Neural cell (in vitro differentiated cells): ENCODE measurements around the gene GMPPA. TPM values are rescaled to one million over a fixed set of nuclear protein-coding genes. Genes with fewer than 3 reads are reported as not detected.

Experiments
- H2AFZ ChIP-seq: fragments of 200-600, 300-800 bp; sonication (generic), shearing (Covaris generic); 2 replicates; pipeline ENCODE4 v1.6.0; 2014; ENCODE audit warnings: low read depth, mild to moderate bottlenecking, antibody characterized with exemption, low read length, moderate library complexity
- H3F3A ChIP-seq: fragments of 200-600 bp; shearing (Covaris generic); 2 replicates; pipeline ENCODE4 v1.6.1; 2016; ENCODE audit warnings: mild to moderate bottlenecking, moderate library complexity, mixed read lengths, antibody characterized with exemption, low read length; ENCODE audit not compliant: insufficient read depth, poor library complexity, severe bottlenecking
- H3K27ac ChIP-seq: fragments of 200-600, 300-800 bp; sonication (generic), shearing (Covaris generic); 2 replicates; pipeline ENCODE4 v1.5.1; 2014; ENCODE audit warnings: mild to moderate bottlenecking, low read length, moderate library complexity
- H3K27me3 ChIP-seq: fragments of 300-800, 200-600 bp; sonication (generic), shearing (Covaris generic); 2 replicates; pipeline ENCODE4 v1.6.0; 2014; ENCODE audit warnings: mild to moderate bottlenecking, low read depth, low read length, moderate library complexity; ENCODE audit not compliant: insufficient read depth
- H3K36me3 ChIP-seq: fragments of 300-800, 200-600 bp; sonication (generic), shearing (Covaris generic); 2 replicates; pipeline ENCODE4 v1.5.1; 2014; ENCODE audit warnings: mild to moderate bottlenecking, antibody characterized with exemption, low read length, moderate library complexity; ENCODE audit not compliant: insufficient read depth
- H3K4me2 ChIP-seq: fragments of 300-800, 200-600 bp; sonication (generic), shearing (Covaris generic); 2 replicates; pipeline ENCODE4 v1.6.0; 2014; ENCODE audit warnings: mild to moderate bottlenecking, low read length
- H3K4me3 ChIP-seq: fragments of 300-800, 200-600 bp; sonication (generic), shearing (Covaris generic); 2 replicates; pipeline ENCODE4 v1.5.1; 2014; ENCODE audit warnings: mild to moderate bottlenecking, low read length, moderate library complexity
- H3K79me2 ChIP-seq: fragments of 200-600 bp; shearing (Covaris generic); replicated peaks from 2 replicates; pipeline ENCODE4 v1.6.0; 2014; ENCODE audit warnings: mild to moderate bottlenecking, low read length, moderate library complexity; ENCODE audit not compliant: insufficient read depth
- H3K9ac ChIP-seq: fragments of 300-800, 200-600 bp; sonication (generic), shearing (Covaris generic); 2 replicates; pipeline ENCODE4 v1.6.1; 2016; ENCODE audit warnings: mild to moderate bottlenecking, low read length, mixed read lengths
- H3K9me2 ChIP-seq: fragments of 200-600 bp; shearing (Covaris generic); 2 replicates; pipeline ENCODE4 v1.6.1; 2016; ENCODE audit warnings: mild to moderate bottlenecking, low read length, mixed read lengths; ENCODE audit not compliant: insufficient read depth
- H3K9me3 ChIP-seq: fragments of 200-600, 300-800 bp; sonication (generic), shearing (Covaris generic); 2 replicates; pipeline ENCODE4 v1.6.1; 2016; ENCODE audit warnings: mild to moderate bottlenecking, mixed run types, low read length, moderate library complexity, mixed read lengths
- H4K20me1 ChIP-seq: fragments of 200-600 bp; shearing (Covaris generic); 2 replicates; pipeline ENCODE4 v1.6.1; 2016; ENCODE audit warnings: mild to moderate bottlenecking, mixed run types; ENCODE audit not compliant: insufficient read depth
- CTCF ChIP-seq: fragments of 450-650 bp; IDR thresholded peaks from 2 replicates; pipeline ENCODE4 v1.5.1; 2014; ENCODE audit warnings: antibody characterized with exemption, mild to moderate bottlenecking, moderate library complexity; ENCODE audit not compliant: poor library complexity, severe bottlenecking
- EP300 ChIP-seq: fragments of 450-650 bp; conservative IDR thresholded peaks from 2 replicates; pipeline ENCODE4 v1.6.1; 2014; ENCODE audit warnings: antibody characterized with exemption, mild to moderate bottlenecking, moderate library complexity; ENCODE audit not compliant: poor library complexity, severe bottlenecking
- EZH2 ChIP-seq: fragments of 200-600, 300-800 bp; shearing (Covaris generic), sonication (generic); IDR thresholded peaks from 2 replicates; pipeline ENCODE4 v1.6.1; 2014; ENCODE audit warnings: antibody characterized with exemption, low read length, borderline replicate concordance, mild to moderate bottlenecking; ENCODE audit not compliant: insufficient read depth, poor library complexity, severe bottlenecking
- MXI1 ChIP-seq: fragments of 450-650 bp; conservative IDR thresholded peaks from 2 replicates; pipeline ENCODE4 v1.6.1; 2014; ENCODE audit warnings: antibody characterized with exemption, mild to moderate bottlenecking; ENCODE audit not compliant: poor library complexity, severe bottlenecking
- POLR2AphosphoS5 ChIP-seq: IDR thresholded peaks from 2 replicates; pipeline ENCODE4 v1.6.1; 2012
- RAD21 ChIP-seq: fragments of 450-650 bp; conservative IDR thresholded peaks from 2 replicates; pipeline ENCODE4 v1.6.1; 2014; ENCODE audit warnings: antibody characterized with exemption, mild to moderate bottlenecking, moderate library complexity
- REST ChIP-seq: IDR thresholded peaks from 2 replicates; pipeline ENCODE4 v1.6.1; 2012; ENCODE audit warnings: borderline replicate concordance
- SMC3 ChIP-seq: fragments of 450-650 bp; conservative IDR thresholded peaks from 2 replicates; pipeline ENCODE4 v1.6.1; 2014; ENCODE audit warnings: antibody characterized with exemption, mild to moderate bottlenecking, moderate library complexity; ENCODE audit not compliant: poor library complexity
- TAF1 ChIP-seq: IDR thresholded peaks from 2 replicates; pipeline ENCODE4 v1.6.1; 2012; ENCODE audit warnings: low read depth
- polyA plus RNA-seq: library from polyadenylated mRNA; depleted of rRNA; stranded (reverse); fragments of >200 nt; gene quantifications from 2 replicates; pipeline ENCODE4 v1.2.3, GENCODE V29; 2014

GMPPA gene
- polyA plus RNA-seq, 1 donor from 2014 or later: 20.4 TPM

GRCh38 chr2:219543596-219544358 lies 45.1 kb downstream of the GMPPA start, which contains the start of the genes CHPF and TMEM198:
Gene CHPF, minus strand, starts transcription at chr2:219543809. Its CDS starts 271 bp downstream, at chr2:219543538.
Gene TMEM198, plus strand, starts transcription at chr2:219544028. Its CDS starts 700 bp downstream, at chr2:219544728.
- Histone ChIP-seq H4K20me1 (peaks cover 2% of the 10 kb centered on the region), H3K9me3 (no peaks in the 10 kb centered on the region), H3K27ac (peak within 1 kb of the TSS; percentile 89), H3K27me3 (no peaks in the 10 kb centered on the region), H3K4me3 (peak within 1 kb of the TSS; percentile 90), H3K4me2 (peak within 1 kb of the TSS; percentile 90), H3K79me2 (peaks cover 17% of the 10 kb centered on the region), H3K9me2 (no peaks in the 10 kb centered on the region), H3K36me3 (peaks cover 5% of the 10 kb centered on the region), H2AFZ (peak within 1 kb of the TSS; percentile 73), H3F3A (no peaks in the 10 kb centered on the region), H3K9ac (peak within 1 kb of the TSS; percentile 97)
- TF ChIP-seq RAD21: no peak
- peak; percentile 73 for TF ChIP-seq TAF1
- TF ChIP-seq POLR2AphosphoS5: peak; percentile 81
- peak; percentile 77 for TF ChIP-seq EP300
- TF ChIP-seq SMC3: peak; percentile 17
- peak; percentile 21 for TF ChIP-seq CTCF
- TF ChIP-seq REST: peak; percentile 53
- TF ChIP-seq MXI1: peak; percentile 56
- no peak for TF ChIP-seq EZH2

- H3K4me3 ChIP-seq: peak overlapping the region; percentile 90
- no peaks in the 10 kb centered on the region for H3K9me2 ChIP-seq
- peak overlapping the region; percentile 90 for H3K4me2 ChIP-seq
- H3K27ac ChIP-seq: peak overlapping the region; percentile 89
- H3F3A ChIP-seq: no peaks in the 10 kb centered on the region
- H3K9me3 ChIP-seq: no peaks in the 10 kb centered on the region
- peaks cover 5% of the 10 kb centered on the region for H3K36me3 ChIP-seq
- TF ChIP-seq POLR2AphosphoS5 (peak; percentile 35), EP300 (no peak)
- H3K27me3 ChIP-seq: no peaks in the 10 kb centered on the region
- peak overlapping the region; percentile 97 for H3K9ac ChIP-seq
- H2AFZ ChIP-seq: peak overlapping the region; percentile 73
- H4K20me1 ChIP-seq: peaks cover 2% of the 10 kb centered on the region
- peaks cover 17% of the 10 kb centered on the region for H3K79me2 ChIP-seq
Observed at GRCh38 chr2:219544567-219544966, 45.9 kb downstream of the GMPPA start.
